HG03196 (cell line): Measurements from ENCODE around the gene PCED1B.
"Not testable (repeated sequence)": the region's sequence is repeated elsewhere in the genome, so short reads cannot be mapped to it uniquely, and the experiment has no call there.

Source experiments
- ATAC-seq: cut with Tn5 transposase; IDR thresholded peaks from one replicate; pipeline ENCODE4 v1.9.1; 2021; ENCODE audit not compliant: unreplicated experiment

PCED1B gene

GRCh38 chr12:47160316-47161244 is 81.2 kb downstream of the PCED1B start:
- ATAC-seq = no peak

GRCh38 chr12:47164116-47164515 is 84.7 kb downstream of the PCED1B start:
- ATAC-seq = no peak

DNA sequence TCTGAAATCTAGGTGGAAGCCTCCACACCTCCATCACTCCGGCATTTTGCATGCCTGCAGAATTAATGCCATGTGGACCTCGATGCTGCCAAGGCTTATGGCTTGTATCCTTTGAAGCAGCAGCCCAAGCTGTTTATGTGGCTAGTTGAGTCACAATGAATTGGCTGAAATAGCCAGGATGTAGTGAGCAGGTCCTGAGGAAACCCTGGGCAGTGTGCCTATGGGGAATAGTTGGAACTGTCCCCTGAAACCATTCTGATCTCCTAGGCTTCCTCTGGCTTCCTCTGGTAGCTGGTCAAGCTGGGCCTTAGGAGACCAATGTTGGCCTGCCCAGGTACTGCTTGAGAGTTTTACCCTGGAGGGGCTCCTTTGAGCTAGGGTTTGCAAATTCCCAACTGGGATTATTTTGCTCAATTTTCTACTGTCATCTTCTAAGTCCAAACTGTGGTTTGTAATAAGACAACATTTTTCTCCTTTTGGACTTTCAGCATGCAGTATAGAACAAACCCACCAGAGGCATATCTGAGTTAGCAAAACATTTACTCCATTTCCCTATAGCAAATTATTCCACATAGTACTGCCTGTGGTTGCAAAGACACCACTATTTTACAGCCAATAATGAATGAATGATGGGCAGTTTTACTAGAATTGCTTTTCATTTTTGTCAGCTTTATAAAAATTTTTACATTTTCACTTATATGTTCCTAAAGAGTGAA is 85.5 kb downstream of the PCED1B start:
- ATAC-seq = no peak

- ATAC-seq = no peak
These were observed 86.5 kb downstream of the PCED1B start for GRCh38 chr12:47165934-47166333.

DNA sequence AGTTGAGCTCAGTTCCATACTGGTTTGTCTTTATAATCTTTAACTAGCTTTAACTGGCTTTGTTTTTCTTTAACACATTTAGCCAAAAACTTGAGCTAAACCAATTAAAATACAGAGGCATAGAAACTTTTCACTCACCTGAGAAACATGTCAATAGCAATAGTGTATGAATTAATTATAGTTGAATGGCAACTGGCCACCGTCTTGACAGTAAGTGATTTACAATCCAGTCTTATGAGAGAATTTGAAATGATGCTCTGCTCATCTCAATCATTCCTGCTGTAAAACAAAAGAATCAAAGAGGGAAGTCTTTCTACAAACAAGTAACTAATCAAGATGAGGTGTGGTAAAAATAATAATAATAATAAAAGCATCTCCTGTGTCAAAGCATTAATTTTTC is 86.9 kb downstream of the PCED1B start:
- no peak for ATAC-seq

DNA sequence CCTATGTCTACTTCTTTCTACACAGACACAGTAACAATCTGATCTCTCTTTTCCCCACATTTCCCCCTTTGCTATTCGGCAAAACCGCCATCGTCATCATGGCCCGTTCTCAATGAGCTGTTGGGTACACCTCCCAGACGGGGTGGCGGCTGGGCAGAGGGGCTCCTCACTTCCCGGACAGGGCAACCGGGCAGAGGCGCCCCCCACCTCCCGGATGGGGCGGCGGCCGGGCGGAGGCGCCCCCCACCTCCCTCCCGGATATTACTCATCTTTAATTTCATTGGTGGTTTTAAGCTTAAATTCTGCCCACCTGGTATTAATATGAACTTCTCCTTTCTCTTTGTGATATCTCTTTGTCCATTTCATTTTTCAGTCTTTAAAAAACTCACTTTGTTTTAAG is 90.9 kb downstream of the PCED1B start:
- not testable (repeated sequence) for ATAC-seq

DNA sequence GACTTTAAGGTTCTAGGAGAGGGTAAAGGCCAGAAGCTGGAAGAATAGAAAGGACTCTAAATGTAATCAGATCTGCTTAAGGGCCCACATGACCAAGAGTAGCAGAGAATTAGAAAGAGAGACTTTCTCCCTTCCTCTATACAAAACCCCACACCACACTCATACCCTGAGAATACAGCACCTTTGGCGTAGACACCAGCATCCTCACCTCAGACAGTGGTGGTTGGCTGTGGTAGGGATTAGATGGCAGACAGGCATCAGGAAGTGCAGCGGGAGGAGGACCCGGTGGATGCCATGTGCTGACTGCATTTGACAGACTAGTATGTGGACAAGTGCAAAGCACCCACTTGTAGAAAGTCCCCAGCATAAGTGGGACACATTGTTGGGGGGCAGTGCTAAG is 98.6 kb downstream of the PCED1B start:
- ATAC-seq = no peak

DNA sequence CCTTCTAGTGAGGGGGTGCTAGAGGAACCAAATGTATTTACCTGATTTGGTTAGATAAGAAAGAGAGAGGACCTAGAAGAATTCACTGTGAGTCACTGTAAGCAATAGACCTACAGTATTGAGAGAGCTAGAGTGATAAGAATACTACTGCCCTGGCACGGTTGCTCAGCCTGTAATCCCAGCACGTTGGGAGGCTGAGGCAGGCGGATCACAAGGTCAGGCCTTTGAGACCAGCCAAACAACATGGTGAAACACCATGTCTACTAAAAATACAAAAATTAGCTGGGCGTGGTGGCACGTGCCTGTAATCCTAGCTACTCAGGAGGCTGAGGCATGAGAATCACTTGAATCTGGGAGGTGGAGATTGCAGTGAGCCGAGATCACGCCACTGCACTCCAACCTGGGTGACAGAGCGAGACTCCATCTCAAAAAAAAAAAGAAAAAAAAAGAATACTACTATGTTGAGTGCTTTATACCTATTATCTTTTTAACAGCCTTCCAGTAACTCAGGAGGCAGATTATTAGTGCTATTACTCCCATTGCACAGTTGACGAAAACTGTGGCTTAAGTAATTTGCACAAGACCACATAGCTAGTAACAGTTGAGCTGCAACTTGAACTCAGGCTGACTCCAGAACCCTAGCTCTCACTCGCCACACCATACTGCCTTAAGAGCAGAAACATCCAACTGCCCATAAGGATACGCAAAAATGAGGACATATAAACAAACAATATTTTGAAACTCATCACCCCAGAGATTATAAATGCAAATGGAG is 102.9 kb downstream of the PCED1B start:
- not testable (repeated sequence) for ATAC-seq

GRCh38 chr12:47184229-47184628 is 104.8 kb downstream of the PCED1B start:
- no peak for ATAC-seq

DNA sequence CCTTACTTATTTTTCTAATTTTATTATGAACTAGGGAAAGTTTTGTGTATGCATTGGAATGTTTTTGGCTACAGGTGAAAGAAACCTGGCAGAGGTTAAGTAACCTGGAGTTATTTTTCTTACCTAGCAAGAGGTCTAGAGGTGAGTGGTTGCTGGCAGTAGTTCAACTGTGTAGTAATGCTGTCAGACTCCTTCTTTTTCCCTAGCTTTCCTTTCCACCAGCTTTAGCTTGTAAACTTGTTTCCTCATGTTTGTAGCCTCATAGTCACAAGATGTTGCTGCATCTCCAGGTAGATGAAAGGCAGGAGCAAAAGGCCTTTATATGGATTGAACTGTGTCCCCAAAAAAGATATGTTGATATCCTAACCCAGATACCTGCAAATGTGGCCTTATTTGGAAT is 105.4 kb downstream of the PCED1B start:
- no peak for ATAC-seq

GRCh38 chr12:47186246-47186645 is 106.8 kb downstream of the PCED1B start:
- ATAC-seq = no peak

DNA sequence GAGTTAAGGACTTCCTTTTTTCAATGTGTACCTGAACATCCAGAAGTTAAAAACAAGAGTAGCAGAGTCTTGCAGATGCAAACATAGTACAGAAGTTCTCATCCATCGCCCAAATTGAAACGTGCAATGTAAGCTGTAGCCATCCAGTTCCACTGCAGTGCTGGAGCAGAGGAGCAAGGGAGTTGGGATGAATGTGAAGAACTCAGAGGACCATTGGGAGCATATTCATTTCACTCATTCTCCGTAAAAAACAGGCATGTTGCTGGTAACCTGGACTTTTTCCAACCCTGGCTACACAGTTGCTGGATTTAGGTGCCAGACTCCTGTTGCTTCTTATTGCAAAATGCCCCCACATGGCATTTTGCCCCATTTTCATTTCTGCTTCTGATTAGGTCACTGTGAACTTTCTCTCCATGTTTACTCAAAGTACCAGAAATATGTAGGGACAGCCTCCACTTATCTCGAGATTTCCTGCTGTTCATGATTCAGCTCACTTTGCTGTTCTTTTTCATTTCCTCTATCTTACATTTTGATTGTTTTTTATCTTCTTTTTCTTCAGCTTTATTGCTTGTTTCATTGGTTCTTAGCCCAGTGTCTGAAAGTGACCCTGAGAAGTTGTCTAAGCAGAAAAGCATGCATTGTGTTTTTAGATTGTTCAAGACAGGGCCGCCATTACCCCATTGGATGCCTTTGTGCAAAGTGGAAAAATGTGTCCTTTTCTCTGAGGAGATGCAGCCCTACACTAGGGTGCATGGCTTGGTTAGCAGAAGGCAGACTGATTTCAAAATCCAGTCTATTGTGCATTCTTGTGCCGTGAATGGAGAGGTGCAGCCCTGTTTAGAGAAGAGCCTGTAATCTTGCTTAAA is 109.4 kb downstream of the PCED1B start:
- ATAC-seq = no peak

GRCh38 chr12:47189728-47190127 is 110.3 kb downstream of the PCED1B start:
- no peak for ATAC-seq

DNA sequence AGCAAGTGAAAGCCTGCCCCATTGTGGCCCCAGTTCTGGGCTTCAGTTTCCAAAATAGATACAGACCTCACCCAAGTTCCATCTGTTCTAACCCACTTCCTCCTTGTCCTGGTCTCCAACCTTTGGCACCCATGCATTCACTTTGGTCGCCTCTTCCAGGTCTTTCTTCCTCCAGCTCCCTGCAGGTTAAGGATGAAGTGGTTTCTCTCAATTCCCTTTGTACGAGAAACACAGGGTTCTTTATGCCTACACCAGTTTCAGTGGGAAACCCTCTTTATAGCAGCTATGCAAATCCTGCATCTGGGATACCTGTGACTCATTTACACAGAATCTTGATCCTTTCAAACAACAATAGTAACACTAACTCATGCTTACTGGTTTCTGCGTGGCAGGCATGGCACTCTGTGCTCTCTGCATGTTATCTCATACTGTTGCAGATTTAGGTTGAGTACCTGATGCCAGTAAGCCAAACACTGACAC is 110.9 kb downstream of the PCED1B start:
- ATAC-seq = no peak

- no peak for ATAC-seq
These were observed 111.5 kb downstream of the PCED1B start for GRCh38 chr12:47190905-47191304.

- no peak for ATAC-seq
These were observed 112.6 kb downstream of the PCED1B start for GRCh38 chr12:47192051-47192450.

- no peak for ATAC-seq
These were observed 113.6 kb downstream of the PCED1B start for GRCh38 chr12:47193066-47193465.

DNA sequence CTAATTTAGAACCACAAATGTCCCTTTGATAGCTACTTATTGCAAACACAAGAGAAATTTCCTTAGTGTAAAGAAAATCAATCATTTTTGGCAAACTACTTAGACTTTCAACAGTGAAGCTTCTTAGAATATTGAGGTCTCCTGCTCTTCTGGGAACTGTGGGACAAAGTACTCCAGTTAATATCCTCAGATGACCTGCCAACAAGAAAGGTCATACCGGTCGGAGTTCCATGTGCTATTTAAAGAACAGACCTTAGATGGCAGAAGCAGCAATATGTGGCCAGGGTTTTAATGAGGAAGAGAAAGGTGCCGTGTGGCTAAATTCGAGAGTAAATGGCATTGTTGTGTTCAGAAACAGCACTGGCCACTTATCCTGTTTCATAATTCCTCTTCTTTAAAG is 115.1 kb downstream of the PCED1B start:
- no peak for ATAC-seq

DNA sequence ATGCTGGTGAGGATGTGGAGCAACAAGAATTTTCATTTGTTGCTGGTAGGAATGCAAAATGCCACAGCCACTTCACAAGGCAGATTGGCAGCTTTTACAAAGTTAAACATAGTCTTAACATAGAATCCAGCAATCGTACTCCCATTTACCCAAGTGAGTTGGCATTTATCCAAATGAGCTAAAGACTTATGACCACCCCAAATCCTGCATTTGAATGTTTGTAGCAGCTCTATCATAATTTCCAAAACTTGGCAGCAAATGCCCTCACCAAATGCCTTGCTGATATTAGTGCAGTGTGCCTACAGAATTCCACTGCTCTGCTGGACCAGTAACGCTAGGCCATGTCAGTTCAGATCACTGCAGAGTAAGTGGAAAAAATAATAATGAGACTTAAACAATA is 121.0 kb downstream of the PCED1B start:
- no peak for ATAC-seq

DNA sequence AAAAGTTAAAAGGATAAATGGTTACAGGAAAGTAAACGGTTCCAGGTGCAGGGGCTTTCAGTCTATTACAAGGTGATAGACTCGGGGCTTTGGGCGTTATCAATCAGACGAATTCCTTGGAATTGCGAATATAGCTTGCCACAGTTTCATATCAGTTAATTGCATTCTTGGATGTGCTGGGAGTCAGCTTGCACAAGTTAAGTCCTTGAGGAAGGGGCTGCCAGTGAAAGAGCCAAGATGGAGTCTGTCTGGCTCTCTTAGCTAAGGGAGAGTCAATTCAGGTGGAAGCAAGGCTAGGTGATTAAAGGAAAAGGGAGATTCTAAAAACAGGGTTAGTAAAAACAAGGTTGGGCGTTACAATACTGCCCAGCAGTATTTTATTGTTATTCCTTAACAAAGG is 121.8 kb downstream of the PCED1B start:
- not testable (repeated sequence) for ATAC-seq
